ENCODE data around the gene MIS18A. TPM values are rescaled to one million over a fixed set of nuclear protein-coding genes. Genes with fewer than 3 reads are reported as not detected.

Gene MIS18A
- total RNA-seq, 1 donor from 2014 or later = 15.6 TPM

DNA sequence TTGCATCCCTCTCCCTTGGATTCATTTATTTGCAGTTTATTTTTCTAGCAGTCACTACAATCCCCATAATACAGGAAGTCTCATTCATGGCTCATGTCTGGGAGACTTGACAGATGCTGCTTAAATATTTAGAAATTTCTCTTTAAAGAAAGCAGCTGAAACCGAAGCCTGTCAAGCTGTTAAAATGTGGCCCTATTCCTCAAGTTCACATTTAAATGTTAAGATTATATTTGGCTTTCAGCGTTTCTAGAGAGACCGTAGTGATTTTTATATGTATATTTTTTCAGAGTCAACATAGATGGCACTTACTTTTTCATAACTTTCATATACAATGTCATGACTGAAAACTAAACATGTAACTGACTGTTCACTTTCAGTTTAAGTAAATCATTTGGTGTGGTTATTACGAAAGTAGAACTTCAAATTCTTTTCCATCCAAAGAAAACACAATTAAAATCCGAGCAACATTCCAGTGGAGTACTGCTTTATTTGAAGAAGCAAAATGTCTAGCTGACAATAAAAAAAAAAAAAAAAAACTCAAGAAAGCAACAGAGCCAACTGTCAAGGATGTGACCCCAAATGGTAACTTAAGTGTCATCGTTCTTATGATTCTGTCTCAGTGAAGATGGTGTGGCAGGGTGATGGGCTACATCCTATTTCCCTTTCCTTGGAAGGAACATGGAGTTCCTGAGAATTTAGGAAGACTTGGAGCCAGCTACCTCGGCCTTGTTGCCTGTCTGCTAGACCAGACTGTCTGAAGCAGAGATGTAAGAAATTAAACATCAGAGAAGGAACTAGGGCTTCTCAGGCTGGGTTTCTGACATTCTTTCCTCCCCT lies 37.8 kb downstream of the MIS18A start:
- TF ChIP-seq, protein P1, sequence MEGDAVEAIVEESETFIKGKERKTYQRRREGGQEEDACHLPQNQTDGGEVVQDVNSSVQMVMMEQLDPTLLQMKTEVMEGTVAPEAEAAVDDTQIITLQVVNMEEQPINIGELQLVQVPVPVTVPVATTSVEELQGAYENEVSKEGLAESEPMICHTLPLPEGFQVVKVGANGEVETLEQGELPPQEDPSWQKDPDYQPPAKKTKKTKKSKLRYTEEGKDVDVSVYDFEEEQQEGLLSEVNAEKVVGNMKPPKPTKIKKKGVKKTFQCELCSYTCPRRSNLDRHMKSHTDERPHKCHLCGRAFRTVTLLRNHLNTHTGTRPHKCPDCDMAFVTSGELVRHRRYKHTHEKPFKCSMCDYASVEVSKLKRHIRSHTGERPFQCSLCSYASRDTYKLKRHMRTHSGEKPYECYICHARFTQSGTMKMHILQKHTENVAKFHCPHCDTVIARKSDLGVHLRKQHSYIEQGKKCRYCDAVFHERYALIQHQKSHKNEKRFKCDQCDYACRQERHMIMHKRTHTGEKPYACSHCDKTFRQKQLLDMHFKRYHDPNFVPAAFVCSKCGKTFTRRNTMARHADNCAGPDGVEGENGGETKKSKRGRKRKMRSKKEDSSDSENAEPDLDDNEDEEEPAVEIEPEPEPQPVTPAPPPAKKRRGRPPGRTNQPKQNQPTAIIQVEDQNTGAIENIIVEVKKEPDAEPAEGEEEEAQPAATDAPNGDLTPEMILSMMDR (IDR thresholded peaks at IDR 0.05; ENCODE audit: insufficient read depth, low read length, poor library complexity, severe bottlenecking) = no peak
- H3K4me3 ChIP-seq (ENCODE audit: low read depth, low read length) = no peak overlapping the region
- DNase-seq (ENCODE audit: low read depth) = no peak
- H3K27me3 ChIP-seq (ENCODE audit: control insufficient read depth, insufficient read depth, low read length) = no peaks in the 10 kb centered on the region
- H3K36me3 ChIP-seq (ENCODE audit: control insufficient read depth, insufficient read depth, low read length) = no peaks in the 10 kb centered on the region

DNA sequence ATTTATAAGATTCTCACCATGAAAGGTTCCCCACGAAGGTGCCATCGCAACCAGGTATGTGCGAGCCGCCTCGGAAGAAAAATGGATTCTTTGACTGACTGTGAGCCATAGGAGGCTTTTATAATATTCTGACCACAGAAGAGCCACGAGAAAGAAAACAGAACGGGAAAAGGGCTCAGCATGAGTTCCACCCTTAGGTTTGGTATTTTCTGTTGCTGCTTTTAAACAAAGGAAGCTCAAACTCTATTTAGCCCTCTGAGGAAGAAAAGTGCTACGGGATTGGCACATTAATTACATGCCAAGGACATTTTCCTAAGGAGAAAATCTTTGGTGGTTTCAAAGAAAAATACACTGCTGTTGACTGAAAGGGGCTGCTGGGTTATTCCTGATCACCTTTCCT lies 39.3 kb downstream of the MIS18A start:
- TF ChIP-seq, protein P1 (IDR thresholded peaks at IDR 0.05; ENCODE audit: insufficient read depth, low read length, poor library complexity, severe bottlenecking) = no peak
- no peak for DNase-seq (ENCODE audit: low read depth)
- Histone ChIP-seq H3K36me3 (ENCODE audit: control insufficient read depth, insufficient read depth, low read length) (no peaks in the 10 kb centered on the region), H3K4me3 (ENCODE audit: low read depth, low read length) (no peak overlapping the region), H3K27me3 (ENCODE audit: control insufficient read depth, insufficient read depth, low read length) (no peaks in the 10 kb centered on the region)

DNA sequence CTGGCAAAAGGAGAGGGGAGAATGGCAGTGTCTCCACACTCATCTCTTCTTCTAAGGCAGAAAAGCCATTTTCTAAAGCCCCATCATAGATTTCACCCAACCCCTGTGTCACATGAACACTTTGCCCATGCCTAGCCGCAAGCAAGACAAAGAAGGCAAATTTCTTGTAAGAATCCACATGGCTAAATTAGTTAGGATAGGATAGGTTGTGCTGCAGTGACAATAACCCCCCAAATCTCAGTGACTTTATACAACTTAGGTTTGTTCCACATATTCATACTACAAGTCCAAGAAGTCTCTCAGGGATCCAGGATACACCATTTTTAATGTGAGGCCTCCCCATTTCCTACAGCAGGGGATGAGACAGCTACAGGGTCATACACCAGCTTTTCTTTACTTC lies 40.8 kb downstream of the MIS18A start:
- Histone ChIP-seq H3K4me3 (ENCODE audit: low read depth, low read length) (no peak overlapping the region), H3K36me3 (ENCODE audit: control insufficient read depth, insufficient read depth, low read length) (no peaks in the 10 kb centered on the region), H3K27me3 (ENCODE audit: control insufficient read depth, insufficient read depth, low read length) (no peaks in the 10 kb centered on the region)
- TF ChIP-seq, protein P1 (IDR thresholded peaks at IDR 0.05; ENCODE audit: insufficient read depth, low read length, poor library complexity, severe bottlenecking) = no peak
- DNase-seq (ENCODE audit: low read depth) = no peak

DNA sequence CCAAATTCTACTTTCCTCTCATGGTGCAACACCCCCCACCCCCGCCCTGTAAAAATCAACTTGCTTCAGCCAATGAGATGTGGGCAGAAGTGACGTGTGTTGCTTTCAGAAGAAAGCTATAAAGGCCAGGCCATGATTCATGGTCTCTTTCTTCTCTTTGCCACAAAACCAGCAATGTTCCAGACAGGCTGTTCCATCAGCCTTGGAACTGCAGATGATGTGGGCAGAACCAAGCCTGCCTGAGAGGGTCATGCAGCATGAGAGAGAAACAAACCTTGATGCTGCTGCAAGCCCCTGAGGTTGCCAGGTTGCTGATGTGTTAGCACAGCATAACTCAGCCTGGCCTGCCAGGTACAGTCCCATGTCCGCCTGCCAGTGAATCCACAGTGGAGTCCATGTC lies 41.8 kb downstream of the MIS18A start:
- DNase-seq (ENCODE audit: low read depth) = no peak
- TF ChIP-seq, protein P1 (IDR thresholded peaks at IDR 0.05; ENCODE audit: insufficient read depth, low read length, poor library complexity, severe bottlenecking) = no peak
- Histone ChIP-seq H3K27me3 (ENCODE audit: control insufficient read depth, insufficient read depth, low read length) (no peaks in the 10 kb centered on the region), H3K36me3 (ENCODE audit: control insufficient read depth, insufficient read depth, low read length) (no peaks in the 10 kb centered on the region), H3K4me3 (ENCODE audit: low read depth, low read length) (no peak overlapping the region)

DNA sequence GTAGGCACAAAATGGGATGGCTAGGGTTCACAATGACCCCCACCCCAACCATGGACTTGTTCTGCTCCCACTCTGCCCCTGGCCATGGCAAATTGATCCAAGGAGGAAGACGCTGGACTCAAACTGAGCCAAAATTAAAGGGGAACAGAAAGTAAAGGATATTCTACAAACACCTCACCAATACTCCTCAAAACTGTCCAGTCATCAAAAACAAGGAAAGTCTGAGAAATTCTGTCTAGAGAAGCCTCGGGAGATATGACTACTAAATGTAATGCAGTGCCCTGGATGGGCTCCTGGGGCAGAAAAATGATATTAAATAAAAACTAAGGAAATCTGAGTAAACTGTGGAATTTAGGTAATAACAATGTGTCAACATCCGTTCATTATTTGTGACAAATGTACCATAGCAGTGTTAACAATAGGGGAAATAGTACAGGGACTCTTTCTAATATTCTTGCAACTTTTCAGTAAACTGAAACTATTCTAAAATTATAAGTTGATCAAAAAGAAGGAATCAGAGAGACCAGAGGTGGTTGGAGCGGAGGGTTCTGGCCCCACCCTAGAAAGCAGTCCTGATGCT lies 45.0 kb downstream of the MIS18A start:
- Histone ChIP-seq H3K4me3 (ENCODE audit: low read depth, low read length) (no peak overlapping the region), H3K36me3 (ENCODE audit: control insufficient read depth, insufficient read depth, low read length) (no peaks in the 10 kb centered on the region), H3K27me3 (ENCODE audit: control insufficient read depth, insufficient read depth, low read length) (no peaks in the 10 kb centered on the region)
- TF ChIP-seq, protein P1 (IDR thresholded peaks at IDR 0.05; ENCODE audit: insufficient read depth, low read length, poor library complexity, severe bottlenecking) = no peak
- DNase-seq (ENCODE audit: low read depth) = no peak
